Measurements from ENCODE around the gene ANKRD28.
"Not testable (repeated sequence)": the region's sequence is repeated elsewhere in the genome, so short reads cannot be mapped to it uniquely, and the experiment has no call there.

ANKRD28 gene

DNA sequence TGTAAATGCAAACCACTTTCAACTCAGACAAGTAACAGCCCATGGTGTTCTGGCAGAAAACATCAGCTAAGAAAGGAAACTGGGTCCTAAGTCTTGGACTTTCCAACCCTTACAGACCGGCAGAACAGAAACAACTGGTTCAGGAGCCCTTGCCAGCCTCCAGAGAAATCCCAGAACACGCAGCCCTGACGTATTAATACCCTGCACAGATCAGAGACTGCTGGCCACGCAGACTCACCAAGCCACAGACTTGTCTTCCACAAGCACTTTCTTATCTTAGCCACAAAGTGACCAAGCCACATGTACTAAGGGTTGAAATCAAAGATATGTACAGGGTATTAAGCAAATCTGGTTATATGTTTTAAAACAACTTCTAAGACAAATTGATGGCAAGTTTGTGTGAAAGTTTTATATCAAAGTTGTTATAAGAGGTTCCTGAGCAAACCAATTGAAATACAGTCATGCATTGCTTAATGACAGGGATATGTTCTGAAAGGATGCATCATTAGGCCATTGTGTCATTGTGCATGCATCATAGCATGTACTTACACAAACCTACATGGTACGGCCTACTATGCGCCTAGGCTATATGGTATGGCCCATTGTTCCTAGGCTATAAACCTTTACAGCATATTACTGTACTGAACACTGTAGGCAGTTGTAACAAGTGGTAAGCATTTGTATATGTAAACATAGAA lies 159.4 kb downstream of the ANKRD28 start:
- DNase-seq (ENCODE audit: low read depth in 2 of 3, low spot score in 2 of 3): no peak

DNA sequence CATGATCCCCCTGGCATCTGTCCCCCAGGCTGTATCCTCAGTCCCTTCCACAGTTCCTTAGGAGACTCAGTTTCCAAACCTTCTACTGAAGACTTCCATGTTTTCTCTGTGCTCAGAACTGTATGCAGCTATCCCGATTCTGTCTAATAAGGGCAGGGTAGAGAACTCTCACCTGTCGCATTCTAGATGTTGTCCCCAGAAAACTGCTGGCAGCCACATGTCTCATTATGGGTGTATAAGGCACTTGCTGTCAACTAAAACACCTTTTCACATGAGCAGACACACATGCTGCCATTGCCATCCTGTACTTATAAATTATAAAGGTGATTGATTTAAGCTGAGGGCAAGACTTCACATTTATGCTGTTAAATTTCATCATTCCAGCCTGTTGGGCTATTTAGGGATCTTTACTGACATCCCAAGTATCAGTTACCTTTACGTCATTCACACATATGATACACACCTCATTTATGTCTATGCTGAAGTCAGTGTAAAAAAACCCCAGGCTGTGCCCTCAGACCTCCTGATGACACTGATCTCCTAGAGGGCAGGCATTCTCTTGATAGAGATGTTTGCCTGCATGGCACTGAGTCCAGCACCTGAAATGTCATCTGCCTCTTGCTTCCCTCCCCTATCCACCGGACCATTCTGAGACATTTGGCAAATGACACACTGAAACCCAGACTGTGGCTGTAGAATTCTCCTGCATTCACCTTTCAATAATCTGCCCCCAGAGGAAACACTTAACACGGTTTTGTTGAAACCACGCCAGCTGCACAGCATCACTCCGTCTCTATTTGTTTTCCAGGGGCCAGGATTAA lies 160.4 kb downstream of the ANKRD28 start:
- no peak for DNase-seq (ENCODE audit: low read depth in 2 of 3, low spot score in 2 of 3)

DNA sequence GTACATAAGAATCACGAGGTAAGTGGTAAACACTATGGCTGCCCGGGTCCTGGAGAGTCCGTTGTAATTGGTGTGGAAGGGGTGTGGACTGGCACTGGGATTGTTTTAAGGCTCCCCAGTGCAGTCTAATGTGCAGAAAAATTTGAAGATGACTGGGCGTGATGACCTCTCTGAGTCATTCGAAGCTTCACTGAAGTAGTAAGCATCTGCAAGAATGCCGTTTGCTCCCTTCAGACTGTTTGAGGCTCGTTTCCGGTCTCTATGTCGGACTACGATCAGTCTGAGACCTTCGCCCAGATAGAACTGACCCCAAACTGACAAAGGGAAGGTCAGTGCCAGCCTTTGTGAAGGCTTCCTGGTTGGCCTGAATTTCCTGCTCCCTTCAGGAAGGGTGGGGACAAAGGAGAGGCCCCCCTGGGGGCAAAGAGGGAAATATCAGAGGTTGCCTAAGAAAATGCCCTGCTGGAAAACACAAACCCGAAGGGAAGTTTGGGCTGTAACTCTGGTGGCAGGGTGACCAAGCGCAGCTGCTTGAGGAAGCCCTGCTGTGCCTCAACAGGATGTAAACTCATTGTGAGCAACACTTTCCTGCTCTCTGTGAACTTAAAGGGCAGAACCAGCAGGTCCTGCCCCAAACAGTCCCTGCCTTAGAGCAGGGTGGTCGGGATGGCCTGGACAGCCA lies 161.6 kb downstream of the ANKRD28 start:
- no peak for DNase-seq (ENCODE audit: low read depth in 2 of 3, low spot score in 2 of 3)

DNA sequence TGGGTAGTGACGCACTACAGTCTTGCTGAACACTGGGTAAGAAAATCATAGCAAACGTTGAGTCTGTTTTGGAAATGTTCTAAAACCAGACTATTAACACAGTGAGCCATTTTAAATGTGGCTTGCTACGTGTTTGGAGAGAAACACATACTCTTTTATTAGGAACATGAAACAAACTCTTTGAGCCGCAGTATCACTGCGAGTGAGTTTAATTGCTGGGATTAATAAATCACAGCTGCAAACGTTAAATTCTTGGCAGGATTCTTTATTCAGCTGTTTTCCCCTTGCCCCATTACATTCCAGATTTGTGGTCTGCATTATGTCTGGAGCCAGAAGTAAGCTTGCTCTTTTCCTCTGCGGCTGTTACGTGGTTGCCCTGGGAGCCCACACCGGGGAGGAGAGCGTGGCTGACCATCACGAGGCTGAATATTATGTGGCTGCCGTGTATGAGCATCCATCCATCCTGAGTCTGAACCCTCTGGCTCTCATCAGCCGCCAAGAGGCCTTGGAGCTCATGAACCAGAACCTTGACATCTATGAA lies 162.6 kb downstream of the ANKRD28 start:
- DNase-seq (ENCODE audit: low read depth in 2 of 3, low spot score in 2 of 3): no peak

DNA sequence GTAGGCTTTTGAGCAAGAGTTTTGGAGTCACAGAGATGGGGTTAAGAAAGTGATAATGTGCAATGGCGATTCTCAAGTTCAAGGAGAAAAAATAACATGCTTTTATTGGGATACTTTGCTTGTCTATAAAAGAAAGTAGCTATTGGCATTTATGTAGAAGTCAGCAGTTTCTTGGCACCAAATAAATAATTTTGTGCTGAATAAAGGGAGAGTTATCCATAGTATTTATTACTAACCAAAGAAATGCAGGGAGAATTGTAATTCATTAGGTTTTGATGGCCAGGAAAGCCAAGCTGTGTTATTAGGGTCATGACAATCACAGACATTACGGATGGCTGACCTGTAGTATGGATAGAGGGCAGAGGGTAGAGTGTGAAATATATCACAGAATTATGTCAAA lies 163.1 kb downstream of the ANKRD28 start:
- DNase-seq (ENCODE audit: low read depth in 2 of 3, low spot score in 2 of 3): no peak

DNA sequence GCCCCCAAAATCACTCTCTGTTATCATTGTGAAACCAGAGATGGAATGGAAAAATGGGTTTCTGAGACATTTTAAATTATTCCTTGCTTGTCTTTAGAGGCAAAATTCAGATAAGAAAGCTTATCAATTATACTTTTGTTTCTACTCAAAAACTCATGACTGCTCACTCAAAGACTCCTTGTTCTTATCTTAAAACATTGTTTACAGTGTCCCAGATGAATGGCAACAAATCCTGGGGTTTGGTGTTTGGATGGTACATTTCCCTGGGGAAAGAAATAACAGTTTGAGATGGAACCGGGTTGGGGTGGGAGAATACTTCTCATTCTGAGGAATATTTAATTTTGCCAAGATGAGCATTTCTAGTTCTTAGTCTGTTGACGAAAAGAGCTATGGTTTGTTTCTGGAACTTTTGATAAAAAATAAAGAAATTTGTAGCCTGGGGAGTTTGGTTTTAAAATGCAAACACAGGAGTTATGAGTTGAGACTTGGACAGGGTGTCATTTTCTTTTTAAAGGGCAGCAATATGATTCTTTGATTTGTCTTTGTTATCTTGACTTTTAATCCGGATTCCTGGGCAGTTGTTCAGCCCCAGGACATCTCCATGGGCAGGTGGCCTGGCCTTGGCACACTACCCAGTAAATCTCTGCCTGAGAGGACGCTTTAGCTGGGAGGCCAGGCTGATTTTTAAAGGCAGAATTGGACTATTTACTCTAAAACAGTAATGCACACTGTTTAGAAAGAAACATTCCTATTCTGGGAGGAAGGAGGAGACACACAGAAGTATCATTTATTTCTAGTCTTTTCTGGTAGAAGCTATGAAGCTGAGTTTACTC lies 163.8 kb downstream of the ANKRD28 start:
- DNase-seq (ENCODE audit: low read depth in 2 of 3, low spot score in 2 of 3): no peak

DNA sequence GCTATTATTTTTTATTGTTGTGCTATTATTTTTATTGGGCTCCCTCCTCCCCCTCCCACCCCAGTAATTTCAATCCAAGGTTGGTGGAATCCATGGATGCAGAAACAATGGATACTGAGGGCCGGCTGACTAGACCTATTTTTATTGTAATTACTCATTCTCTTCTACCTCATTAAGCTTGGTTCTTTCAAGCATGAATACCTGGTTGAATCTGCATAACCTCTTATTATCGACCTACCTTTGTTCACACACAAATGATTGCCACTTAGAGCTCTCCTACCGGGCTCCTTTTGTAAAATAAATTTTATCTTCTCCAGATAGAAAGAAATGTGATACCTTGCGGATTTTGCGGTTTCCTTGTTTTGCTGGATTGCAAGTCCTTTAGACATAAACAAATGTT lies 164.6 kb downstream of the ANKRD28 start:
- no peak for DNase-seq (ENCODE audit: low read depth in 2 of 3, low spot score in 2 of 3)

DNA sequence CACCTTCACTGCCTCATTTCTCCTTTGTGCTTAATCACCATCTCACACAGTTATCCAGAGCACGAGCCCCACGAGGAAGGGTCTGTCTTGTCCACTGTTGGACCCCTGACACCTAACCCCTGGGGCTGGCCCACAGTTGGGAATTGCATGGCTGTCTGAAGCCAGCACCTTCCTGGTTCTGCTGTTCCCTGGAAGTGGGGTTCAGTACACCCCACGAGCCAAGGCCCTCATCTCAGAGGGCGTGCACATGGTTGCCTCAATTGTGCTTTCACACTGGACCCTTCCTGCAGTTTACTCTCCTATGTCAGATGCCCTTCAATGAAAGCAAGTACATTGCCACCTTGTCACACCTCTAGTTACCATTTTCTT lies 165.6 kb downstream of the ANKRD28 start:
- DNase-seq (ENCODE audit: low read depth in 2 of 3, low spot score in 2 of 3): no peak

DNA sequence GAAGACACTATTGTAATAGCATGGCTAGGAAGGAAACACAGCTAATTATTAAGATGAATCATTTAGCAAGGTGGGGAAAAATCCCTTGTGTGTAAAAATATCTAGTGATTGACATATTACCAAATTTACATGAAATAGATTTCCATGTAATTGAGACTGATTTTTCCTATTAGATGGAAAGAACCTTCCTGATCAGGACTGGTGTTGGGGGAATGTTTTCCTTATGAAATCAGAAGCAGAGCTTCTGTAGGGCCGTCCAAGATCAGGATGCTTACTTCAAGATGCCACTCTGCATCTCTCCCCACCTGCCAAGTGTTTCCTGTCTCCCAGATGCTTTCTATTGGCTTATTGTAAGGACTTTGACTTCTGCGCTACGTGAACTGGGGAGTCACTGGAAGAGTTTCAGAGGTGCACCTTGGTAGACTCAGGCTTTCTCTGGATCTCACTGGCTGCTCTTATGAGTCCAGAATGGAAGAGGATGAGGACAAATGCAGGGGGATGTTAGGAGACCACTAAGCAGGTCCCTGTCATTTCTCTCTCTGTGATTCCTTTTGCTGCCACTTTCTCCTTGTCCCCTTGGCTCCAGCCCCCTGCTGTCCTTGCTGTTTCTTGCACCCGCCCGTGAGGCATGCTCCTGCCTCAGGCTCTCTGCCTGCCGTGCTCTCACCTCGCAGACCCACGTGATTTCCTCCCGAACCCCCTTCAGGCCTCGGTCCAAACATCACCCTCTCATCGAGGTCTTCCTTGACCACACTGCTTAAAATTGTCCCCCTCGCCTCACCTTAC lies 166.2 kb downstream of the ANKRD28 start:
- DNase-seq (ENCODE audit: low read depth in 2 of 3, low spot score in 2 of 3): no peak

DNA sequence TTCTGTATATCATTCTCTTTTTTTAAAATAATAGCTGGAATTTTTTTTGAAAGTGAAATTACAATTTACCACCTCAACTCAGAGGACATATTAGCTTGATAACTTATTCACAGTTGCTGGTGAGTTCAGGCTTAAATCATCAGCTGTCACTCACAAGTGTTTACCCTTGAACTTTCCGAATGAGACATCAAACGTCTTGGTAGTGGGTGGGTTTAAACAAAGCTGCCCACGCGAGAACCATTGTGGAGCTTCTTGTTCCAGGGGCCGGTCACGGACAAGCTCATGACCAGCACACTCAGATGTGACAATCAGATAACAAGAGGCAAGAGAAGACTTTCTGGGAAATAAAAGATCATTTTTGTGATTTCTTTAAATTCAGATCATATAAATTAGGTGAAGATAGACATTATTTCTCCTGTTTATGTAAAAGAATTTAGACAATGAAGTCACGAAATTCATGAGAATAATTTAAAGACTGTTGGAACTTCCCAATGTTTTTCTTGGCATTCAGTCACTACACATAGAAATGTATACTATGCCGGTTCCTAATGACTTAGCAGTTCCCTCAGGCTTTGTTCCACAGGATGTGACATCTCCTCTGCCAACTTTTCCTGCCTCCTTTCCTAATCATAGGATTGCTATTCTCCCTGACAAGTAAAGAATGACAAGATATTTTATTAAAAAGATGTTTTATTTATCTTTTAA lies 167.0 kb downstream of the ANKRD28 start:
- no peak for DNase-seq (ENCODE audit: low read depth in 2 of 3, low spot score in 2 of 3)

DNA sequence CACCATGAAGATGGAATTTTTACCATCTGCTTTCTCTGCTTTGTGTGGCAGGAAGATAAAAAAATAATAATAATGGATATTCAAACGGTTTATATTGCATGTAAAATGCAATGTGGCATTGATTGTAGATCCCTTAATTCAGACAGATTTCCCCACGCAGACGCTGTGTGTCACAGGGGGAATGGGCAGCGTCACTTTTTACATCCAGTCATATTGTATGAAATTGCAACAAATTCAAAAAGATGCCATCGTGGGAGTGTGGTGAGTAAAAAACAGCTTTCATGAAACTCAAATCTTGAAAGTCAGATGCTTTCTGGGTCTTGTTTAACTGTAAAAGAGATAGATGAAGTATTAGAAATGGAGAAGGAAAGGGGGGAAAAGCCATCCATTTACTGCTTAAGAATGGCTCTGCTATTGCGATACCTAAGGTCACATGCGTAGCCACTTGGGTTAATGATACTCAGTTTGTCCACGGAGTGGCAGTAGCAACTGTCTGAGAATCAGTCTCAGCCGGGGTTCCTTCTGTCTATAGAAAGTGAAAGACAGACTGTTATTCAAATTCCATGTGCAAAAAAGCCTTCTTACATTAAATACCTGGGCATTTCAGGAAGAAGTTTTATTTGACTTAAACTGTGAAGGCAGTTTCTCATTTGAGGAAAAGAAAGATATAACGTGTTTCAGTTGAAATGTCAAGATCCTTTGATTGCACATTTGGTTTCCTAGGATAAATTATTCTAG lies 167.8 kb downstream of the ANKRD28 start:
- no peak for DNase-seq (ENCODE audit: low read depth in 2 of 3, low spot score in 2 of 3)

DNA sequence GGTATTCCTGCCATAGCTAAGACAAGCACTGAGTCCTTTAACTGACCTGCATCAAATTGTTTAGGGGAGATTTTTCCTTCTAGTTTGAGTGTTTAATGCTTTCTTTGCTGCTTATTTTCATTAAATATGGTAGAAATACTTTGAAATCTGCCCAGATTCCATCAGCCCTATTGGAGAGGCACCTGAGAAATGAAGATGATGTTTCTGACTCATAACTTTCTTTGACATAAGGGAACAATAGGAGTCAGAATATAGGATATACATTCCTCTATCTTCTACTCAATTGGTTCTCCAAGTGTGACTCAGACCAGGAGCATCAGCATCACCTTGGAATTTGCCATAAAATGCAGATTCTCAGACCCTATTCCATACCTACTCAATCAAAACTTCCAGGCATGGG lies 168.8 kb downstream of the ANKRD28 start:
- DNase-seq (ENCODE audit: low read depth in 2 of 3, low spot score in 2 of 3): no peak

DNA sequence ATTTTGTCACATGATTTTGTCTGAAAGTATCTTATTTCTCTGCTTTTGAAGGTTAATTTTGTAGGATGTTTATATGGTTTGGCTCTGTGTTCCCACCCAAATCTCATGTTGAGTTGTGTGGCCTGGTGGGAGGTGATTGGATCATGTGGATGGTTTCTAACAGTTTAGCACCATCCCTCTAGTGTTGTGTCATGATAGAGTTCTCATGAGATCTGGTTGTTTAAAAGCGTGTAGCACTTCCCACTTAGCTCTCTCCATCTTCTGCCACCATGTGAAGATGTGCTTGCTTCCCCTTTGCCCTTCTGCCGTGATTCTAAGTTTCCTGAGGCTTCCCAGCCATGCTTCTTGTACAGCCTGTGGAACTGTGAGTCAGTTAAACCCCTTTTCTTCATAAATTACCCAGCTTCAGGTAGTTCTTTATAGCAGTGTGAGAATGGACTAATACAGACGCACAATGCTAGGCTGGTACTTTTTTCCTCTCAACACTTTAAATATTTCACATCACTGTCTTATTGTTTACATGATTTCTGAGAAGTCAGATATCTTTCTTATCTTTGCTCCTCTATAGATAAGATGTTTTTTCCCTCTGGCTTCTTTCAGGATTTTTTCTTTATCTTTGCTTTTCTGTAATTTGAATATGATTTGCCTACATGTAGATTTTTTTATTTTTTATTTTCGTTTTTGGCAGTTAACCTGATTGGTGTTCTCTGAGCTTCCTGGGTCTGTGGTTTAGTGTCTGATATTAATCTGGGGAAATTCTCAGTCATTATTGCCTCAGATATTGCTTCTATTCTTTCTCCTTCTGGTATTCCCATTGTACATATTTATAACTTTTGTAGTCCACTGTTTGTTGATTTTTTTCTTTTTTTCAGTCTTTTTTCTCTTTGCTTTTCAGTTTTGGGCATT lies 174.0 kb downstream of the ANKRD28 start:
- no peak for DNase-seq (ENCODE audit: low read depth in 2 of 3, low spot score in 2 of 3)

DNA sequence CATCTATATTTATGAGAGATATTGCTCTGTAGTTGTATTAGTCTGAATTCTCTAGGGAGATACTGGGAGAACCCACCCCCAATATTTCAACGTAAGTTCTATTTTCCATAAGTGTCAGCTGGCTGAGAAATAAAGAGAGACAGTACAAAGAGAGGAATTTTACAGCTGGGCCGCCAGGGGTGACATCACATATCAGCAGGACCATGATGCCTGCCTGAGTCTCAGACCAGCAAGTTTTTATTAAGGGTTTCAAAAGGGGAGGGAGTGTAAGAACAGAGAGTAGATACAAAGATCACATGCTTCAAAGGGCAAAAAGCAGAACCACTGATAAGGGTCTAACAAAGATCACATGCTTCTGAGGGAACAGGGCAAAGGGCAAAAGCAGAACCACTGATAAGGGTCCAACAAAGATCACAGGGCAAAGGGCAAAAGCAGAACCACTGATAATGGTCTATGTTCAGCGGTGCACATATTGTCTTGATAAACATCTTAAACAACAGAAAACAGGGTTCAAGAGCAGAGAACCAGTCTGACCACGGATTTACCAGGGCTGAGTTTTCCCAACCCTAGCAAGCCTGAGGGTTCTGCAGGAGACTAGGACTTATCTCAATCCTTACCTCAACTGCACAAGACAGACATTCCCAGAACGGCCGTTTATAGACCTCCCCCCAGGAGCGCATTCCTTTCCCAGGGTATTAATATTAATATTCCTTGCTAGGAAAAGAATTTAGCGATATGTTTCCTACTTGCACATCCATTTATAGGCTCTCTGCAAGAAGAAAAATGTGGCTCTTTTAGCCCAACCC lies 177.9 kb downstream of the ANKRD28 start:
- DNase-seq (ENCODE audit: low read depth in 2 of 3, low spot score in 2 of 3): not testable (repeated sequence)
